GM20000 (cell line): ENCODE data around the gene KCNH8.

Experiments
- DNase-seq: peaks from one replicate; pipeline ENCODE4 v3.0.0; 2012; ENCODE audit warnings: low spot score
- TF ChIP-seq, protein P1 (sequence below): IDR thresholded peaks from 2 replicates; pipeline ENCODE4 v1.5.1; 2012; ENCODE audit warnings: mild to moderate bottlenecking, control low read depth; ENCODE audit errors: extremely low read depth, missing control alignments

Gene KCNH8

DNA sequence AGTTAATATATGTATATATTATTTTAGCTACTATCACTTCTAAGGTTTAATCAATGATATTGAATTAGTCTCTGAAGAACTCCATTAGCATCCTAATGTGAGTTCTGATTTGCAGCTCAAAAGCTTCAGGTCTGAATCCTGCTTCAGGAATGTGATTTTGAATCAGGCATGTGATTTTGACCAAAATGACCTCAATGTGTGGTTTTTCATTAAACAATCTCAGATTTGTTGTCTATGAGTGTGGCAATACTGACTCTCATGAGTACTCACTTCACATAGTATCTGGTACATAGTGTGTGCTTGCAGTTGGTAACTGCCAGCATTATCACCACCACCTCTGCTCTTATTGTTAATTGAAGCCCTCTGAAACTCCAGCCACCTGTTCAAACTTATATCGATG, 251.0 kb downstream of the KCNH8 start:
- TF ChIP-seq, protein P1, sequence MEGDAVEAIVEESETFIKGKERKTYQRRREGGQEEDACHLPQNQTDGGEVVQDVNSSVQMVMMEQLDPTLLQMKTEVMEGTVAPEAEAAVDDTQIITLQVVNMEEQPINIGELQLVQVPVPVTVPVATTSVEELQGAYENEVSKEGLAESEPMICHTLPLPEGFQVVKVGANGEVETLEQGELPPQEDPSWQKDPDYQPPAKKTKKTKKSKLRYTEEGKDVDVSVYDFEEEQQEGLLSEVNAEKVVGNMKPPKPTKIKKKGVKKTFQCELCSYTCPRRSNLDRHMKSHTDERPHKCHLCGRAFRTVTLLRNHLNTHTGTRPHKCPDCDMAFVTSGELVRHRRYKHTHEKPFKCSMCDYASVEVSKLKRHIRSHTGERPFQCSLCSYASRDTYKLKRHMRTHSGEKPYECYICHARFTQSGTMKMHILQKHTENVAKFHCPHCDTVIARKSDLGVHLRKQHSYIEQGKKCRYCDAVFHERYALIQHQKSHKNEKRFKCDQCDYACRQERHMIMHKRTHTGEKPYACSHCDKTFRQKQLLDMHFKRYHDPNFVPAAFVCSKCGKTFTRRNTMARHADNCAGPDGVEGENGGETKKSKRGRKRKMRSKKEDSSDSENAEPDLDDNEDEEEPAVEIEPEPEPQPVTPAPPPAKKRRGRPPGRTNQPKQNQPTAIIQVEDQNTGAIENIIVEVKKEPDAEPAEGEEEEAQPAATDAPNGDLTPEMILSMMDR: no peak
- no peak for DNase-seq

DNA sequence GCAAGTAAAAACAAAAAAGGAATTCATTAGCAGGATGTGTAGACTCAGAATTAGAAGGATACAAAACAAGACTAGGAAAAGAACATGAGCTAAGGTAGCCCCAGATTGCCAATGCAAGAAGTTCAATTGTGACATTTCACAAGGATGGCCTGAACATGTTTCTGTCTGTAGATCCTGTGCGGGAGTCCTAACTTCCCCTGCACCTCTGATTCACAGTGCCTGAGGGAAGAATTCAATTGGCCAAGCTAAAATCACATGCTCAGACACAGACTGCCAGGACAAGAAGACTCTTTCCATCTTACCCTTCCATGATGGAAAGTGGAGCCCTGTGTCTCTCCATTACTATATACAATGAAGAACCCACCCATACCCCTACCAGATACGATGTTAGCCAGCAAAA, 251.5 kb downstream of the KCNH8 start:
- TF ChIP-seq, protein P1: no peak

GRCh38 chr3:19420159-19420558, 271.8 kb downstream of the KCNH8 start:
- no peak for DNase-seq
- TF ChIP-seq, protein P1: no peak

More for the DNA sequence above, 251.5 kb downstream of the KCNH8 start:
- no peak for DNase-seq

GRCh38 chr3:19425825-19426224, 277.5 kb downstream of the KCNH8 start:
- DNase-seq: no peak
- TF ChIP-seq, protein P1: no peak

- no peak for DNase-seq
- TF ChIP-seq, protein P1: no peak
These were observed 279.3 kb downstream of the KCNH8 start for GRCh38 chr3:19427422-19428149.

GRCh38 chr3:19428729-19429128, 280.4 kb downstream of the KCNH8 start:
- TF ChIP-seq, protein P1: no peak
- DNase-seq: no peak

- TF ChIP-seq, protein P1: no peak
- no peak for DNase-seq
These were observed 284.4 kb downstream of the KCNH8 start for GRCh38 chr3:19432669-19433068.
